Neural progenitor cell (in vitro differentiated cells): Measurements from ENCODE around the gene ENPP1.

Experiments
- EZH2 ChIP-seq: fragments of 200-600 bp; sonication (generic); IDR thresholded peaks from 2 replicates; pipeline ENCODE4 v1.6.1; 2017; ENCODE audit warnings: antibody characterized with exemption, mild to moderate bottlenecking, moderate library complexity
- EZH2phosphoT487 ChIP-seq: fragments of 200-600 bp; sonication (generic); IDR thresholded peaks from 2 replicates; pipeline ENCODE4 v1.6.1; 2017; ENCODE audit warnings: antibody characterized with exemption
- TF ChIP-seq, protein P1 (sequence below): fragments of 200-600 bp; sonication (generic); IDR thresholded peaks from 2 replicates; pipeline ENCODE4 v1.5.1; 2017; ENCODE audit warnings: antibody characterized with exemption, mild to moderate bottlenecking

DNA sequence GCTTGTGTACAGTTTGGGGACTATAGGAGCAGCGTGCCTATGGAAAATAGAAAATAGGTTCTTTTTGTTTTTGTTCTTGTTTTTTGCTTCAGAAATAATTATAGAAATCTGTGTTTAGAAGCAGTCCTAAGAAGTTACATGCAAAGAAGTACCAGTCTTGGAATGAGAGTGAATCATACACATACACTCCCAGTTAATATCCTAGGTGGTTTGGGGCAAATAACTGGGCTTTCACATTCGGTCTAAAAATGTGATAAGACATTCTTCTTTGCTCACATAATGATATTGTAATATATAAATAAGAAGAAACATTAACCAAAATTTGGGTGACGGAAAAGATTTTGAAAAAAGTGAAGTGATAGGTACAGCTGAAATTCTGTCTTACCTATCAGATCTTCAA is 61.0 kb downstream of the ENPP1 start:
- TF ChIP-seq, protein P1, sequence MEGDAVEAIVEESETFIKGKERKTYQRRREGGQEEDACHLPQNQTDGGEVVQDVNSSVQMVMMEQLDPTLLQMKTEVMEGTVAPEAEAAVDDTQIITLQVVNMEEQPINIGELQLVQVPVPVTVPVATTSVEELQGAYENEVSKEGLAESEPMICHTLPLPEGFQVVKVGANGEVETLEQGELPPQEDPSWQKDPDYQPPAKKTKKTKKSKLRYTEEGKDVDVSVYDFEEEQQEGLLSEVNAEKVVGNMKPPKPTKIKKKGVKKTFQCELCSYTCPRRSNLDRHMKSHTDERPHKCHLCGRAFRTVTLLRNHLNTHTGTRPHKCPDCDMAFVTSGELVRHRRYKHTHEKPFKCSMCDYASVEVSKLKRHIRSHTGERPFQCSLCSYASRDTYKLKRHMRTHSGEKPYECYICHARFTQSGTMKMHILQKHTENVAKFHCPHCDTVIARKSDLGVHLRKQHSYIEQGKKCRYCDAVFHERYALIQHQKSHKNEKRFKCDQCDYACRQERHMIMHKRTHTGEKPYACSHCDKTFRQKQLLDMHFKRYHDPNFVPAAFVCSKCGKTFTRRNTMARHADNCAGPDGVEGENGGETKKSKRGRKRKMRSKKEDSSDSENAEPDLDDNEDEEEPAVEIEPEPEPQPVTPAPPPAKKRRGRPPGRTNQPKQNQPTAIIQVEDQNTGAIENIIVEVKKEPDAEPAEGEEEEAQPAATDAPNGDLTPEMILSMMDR: no peak
- TF ChIP-seq EZH2: no peak
- TF ChIP-seq EZH2phosphoT487: no peak
